Activated T-cell treated with anti-CD3 and anti-CD28 coated beads for 48 hours (primary cell): ENCODE data around the gene CTSS.
"Not testable (repeated sequence)": the region's sequence is repeated elsewhere in the genome, so short reads cannot be mapped to it uniquely, and the experiment has no call there.

Experiments
- DNase-seq: peaks from one replicate; pipeline ENCODE4 v3.0.0-alpha.2; 2020; ENCODE audit warnings: low read depth

CTSS gene

DNA sequence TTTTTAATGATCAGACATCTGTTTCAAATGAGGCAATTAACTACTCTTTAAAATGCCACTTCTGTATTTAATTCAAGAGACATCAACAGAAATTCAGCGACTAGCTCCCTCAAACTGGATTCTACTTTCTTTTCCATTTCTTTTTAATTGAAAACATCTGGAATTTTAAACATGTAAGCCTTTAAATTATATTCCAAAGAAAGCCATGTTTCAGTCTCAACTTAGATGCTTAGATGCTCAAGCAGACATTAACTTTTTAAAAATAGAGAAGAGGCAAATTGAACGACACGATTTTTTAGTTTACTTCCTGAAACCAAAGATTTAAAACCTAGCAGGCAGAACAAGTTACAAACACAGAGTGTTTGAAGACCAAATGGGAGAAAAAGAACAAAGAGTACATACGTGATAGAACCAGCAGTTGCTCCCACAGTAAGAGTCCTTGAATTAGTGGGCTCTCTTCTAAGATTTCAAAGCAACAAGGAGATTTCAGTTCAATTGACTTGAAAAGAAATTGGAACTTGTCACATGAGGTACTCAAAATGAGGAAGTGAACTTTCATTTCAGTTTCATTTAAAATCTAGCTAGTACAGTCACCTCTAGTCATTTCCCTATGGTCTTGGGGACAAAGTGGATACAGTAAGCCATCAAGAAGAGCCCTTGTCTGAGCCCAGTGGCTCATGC lies at the start of gene CTSS:
Gene CTSS (minus strand): TSS at position 483 of the 681 bp plus-strand sequence. CDS start 1,015 bp downstream, outside the sequence.
- no peak for DNase-seq

GRCh38 chr1:150813028-150813707 lies 47.6 kb upstream of the CTSS start:
- DNase-seq = no peak

- DNase-seq = no peak
Measured at GRCh38 chr1:150810958-150811659, 45.5 kb upstream of the CTSS start.

- DNase-seq = no peak
Measured at GRCh38 chr1:150809651-150810050, 44.1 kb upstream of the CTSS start.

DNA sequence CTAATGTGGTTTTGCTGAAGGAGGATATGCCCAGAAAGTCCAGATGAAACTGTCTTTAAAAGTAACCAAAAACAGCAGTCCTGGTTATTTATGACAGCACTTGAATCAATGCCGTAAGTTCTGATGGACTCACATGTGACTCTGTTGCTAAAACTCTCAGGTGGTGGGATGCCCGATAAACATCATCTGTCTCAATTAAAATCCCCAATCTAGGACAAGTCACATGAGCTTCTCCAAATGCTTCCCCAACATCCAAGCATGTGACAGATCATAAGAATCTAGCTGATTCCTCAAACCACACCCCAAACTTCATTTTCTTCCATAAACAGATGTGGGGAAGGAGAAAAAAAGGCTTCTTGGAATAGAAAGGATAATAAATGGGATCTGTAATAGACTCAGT lies 43.3 kb upstream of the CTSS start:
- no peak for DNase-seq

DNA sequence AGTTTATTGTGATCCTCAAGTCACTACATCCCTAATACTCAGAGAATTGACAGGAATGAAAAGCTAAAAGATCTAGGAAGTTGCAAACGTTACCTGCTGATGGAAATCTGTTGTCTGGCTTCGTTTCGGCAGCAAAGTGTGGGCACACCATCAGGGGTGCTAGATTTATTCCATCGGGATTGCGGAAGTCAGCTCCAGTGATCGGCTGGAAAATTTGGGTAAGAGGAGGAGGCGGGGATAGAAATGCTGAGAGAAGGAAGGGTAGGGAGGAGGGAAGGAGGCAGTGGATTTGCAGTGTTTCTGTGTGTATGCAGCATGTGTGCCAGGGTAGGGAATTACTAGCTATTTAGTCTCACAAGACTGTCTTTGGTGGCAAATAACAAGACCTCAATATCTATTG lies 42.5 kb upstream of the CTSS start, which contains the start of gene CTSK:
Gene CTSK (minus strand): TSS at position 140 of the 400 bp plus-strand sequence. CDS start 1,455 bp downstream, outside the sequence.
- no peak for DNase-seq

DNA sequence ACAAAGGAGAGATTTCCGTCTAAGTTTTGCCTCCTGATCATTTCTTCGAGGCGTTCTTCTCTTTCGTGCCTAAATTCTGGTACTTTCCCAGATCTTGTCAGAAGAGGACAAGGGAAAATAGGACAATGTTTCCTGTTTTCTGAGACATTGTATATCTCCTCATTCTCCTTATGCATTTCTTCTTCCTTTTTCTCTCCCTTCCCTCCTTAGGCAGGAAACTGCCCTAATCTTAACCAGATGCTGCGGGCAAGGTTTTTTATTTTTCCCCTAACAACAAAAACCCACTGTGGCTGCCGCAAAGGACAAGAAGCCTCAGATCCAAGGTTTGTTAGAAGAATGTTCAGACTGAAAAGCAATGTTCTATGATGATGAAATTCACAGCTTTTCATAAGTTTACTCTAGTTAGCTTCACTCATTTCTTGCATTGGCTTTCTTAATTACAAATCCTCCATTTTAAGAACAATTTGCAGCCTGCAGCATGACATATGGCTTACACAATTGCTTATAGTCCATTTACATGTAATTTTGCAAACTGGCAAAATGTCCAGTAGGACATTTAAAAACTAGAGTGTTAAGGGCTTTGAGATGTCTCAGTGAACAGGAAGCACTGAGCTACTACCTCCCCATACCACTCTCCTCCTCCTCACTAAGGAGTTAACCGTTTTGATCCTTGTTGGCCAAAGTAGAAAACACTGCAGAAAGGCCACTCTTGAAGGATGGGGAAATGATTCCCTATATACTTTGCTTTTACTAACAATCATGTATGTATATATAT lies 41.9 kb upstream of the CTSS start:
- DNase-seq = no peak

DNA sequence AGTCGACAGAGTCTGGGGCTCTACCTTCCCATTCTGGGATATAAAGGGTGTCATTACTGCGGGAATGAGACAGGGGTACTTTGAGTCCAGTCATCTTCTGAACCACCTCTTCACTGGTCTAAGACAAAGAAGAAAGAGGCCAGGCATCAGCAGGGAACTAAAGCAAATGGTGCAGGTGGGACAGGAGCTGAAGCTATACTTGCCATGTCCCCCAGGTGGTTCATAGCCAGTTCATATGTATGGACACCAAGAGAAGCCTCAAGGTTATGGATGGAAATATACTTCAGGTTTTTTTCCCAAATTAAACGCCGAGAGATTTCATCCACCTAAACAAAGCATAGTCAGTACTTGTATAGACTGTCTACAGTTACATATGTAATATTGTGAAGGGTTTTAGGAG lies 40.3 kb upstream of the CTSS start:
- no peak for DNase-seq

DNA sequence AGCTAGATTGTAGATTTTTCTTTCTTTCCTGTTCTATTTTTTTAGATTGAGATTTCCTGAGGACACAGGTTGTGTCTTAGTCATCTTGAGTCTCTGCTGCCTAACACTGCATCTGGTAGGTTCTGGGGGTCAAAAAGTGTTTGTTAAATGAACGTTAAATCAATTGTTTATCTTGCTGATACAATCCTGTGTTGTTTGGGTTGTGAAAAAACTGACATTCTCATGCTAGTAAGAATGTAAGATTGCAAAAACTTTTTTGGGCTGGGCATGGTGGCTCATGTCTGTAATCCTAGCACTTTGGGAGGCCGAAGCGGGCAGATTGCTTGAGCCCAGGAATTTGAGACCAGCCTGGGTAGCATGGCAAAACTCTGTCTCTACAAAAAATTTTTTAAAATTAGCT lies 39.1 kb upstream of the CTSS start:
- no peak for DNase-seq

DNA sequence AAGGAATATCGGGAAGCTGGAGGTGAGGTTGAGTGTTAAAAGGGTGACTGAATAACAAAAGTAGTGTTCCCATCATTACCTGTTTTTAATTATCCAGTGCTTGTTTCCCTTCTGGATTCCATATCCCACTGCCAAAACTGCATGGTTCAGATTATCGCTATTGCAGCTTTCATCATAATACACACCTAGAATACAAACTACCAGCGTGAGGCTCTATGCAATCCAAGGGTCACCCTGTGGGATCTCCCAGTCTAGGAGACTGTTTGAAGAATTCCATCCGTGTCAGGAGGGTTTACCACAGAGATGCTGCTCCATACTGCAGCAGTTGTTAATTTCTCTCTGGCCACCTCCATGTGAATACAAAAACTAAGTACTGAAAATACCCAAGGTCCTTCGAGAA lies 33.5 kb upstream of the CTSS start:
- no peak for DNase-seq

DNA sequence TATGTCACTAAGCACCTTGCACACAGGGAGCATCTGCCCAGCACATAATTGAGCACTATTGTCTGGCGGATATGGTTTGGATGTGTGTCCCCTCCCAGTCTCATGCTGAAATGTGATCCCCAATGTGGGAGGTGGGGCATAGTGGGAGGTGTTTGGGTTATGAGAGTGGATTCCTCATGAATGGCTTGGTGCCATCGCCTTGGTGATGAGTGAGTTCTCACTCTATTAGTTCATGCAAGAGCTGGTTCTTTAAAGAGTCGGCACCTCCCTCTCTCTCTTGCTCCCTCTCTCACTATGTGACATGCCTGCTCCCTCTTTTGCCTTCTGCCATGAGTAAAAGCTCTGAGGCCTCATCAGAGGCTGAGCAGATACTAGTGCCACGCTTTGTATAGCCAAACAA lies 32.9 kb upstream of the CTSS start:
- DNase-seq = no peak

DNA sequence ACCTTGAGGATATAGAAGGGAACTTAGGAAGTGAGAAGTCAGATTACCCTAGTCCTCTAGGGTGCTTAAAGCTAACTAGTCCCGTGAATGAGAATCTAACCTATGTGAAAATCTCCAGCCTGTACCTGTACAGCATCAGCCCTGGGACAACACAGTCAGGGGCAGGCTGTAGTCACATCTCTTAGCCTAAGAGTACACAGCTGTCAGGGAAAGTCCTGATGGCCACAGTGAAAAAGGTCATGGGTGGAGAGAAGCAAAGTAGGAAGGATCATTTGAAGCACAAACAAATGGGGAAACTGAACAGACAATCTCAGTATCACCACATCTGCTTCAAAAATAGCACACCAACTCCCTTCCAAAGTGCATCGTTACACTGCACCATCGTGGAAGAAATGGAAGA lies 30.8 kb upstream of the CTSS start:
- no peak for DNase-seq

- not testable (repeated sequence) for DNase-seq
Measured at GRCh38 chr1:150793778-150794177, 28.2 kb upstream of the CTSS start.

DNA sequence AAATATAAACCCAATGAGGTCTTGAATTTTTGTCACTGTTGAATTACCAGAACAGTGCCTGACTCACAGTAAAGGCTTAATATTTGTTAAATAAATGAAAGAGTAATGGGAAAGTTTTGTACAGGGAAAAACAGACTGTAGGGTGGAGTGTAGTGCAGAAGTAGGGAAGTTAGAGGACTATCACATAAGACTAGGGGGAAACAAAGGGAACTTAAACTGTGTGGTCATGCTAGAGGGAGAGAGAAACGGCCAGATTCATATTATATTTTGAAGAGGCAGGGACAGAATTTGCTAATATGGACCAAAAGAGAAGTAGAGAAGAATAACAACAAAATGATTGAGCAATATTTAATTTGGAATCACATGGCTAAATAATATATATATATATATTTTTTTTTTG lies 27.6 kb upstream of the CTSS start:
- DNase-seq = no peak

DNA sequence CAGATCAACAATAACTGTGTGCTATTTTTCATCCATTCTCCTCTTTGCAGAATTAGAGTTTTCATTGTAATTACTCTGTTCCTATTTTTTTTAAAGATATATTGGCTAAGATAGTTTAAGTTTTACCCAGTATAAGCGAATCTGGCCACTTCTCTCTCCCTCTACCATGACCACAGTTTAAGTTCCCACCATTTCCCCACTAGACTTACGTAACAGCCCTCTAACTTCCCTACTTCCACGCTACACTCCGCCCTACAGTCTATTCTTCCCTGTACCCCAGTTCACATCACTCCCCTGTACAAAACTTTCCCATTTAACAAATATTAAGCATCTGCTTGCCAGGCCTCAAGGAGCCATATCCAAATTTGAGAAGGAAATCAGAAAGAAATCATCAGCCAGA lies 26.0 kb upstream of the CTSS start:
- no peak for DNase-seq

GRCh38 chr1:150789396-150789795 lies 23.8 kb upstream of the CTSS start:
- DNase-seq = no peak

GRCh38 chr1:150788946-150789345 lies 23.4 kb upstream of the CTSS start:
- DNase-seq = no peak

DNA sequence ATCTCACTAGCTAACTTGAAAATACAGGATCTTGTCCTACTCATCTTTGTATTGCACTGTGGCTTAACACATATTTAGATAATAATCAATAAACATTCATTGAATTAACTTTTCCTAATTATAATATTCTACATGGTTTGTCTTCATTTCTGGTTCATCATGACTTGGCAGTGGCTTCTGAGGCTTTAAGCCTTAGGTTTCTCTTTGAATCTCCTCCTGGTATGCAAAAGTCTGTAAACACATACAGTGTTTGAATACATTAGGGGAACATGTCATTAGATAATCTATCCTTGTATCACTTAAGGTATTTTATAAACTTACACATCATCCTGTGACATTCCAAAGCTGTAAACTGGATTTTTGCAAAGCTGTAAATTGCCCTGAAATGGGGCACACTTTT lies 21.9 kb upstream of the CTSS start:
- DNase-seq = no peak

- DNase-seq = no peak
Measured at GRCh38 chr1:150780510-150780909, 14.9 kb upstream of the CTSS start.

GRCh38 chr1:150778409-150778808 lies 12.8 kb upstream of the CTSS start:
- no peak for DNase-seq

DNA sequence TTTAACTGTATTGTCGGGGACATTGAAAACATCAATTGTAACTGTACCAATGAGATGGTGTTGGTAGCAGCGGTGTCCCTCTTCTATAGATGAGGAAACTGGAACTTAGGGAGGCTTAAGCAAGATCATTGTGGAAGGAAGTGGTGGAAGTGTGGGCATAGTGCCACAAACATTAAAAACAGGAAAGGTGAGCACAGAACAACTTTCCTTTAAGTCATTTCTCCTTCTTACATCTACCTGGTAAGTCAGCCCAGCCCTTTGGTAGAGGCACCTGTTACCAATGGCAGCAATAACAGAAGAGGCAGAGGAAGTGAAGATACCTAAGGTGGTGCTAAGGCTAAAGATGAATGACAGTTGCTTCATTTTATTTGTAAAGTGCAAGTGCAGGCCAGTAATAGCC lies 12.0 kb upstream of the CTSS start:
- no peak for DNase-seq

DNA sequence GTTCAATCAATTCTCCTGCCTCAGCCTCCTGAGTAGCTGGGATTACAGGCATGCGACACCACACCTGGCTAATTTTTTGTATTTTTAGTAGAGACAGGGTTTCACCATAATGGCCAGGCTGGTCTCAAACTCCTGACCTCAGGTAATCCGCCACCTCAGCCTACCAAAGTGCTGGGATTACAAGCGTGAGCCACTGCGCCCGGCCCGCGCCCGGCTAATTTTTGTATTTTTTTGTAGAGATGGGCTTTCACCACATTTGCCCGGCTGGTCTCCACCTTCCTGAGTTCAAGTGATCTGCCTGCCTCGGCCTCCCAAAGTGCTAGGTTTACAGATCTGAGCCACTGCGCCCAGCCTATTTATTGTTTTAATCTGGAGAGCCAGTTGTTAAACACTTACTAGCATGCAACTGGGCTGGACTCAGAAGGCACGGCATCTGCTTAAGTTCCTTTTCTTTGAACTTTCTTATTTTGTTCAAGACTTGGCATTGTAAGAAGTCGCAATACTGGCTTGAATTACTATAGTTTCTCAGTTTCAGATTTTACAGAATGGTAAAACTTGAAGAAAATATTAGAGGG lies 10.4 kb upstream of the CTSS start:
- DNase-seq = not testable (repeated sequence)
